GM12878 (cell line): ENCODE results near the gene LTBP3. TPM values are rescaled to one million over a fixed set of nuclear protein-coding genes. Genes with fewer than 3 reads are reported as not detected.

Source experiments
- ATAC-seq: fragments of 200-7000 bp; cut with Tn5 transposase; 3 replicates; pipeline ENCODE4 v1.9.1; 2020; ENCODE audit warnings: mild to moderate bottlenecking, moderate library complexity
- BruUV-seq: library from RNA; stranded (reverse); fragments of 400-500 nt; replicated peaks from 2 replicates; lab custom pipeline; 2021; lab: Mats Ljungman, UMichigan
- CTCF ChIA-PET: fragments of 300-600 bp; sonication (Branson Sonifier 250); formaldehyde crosslinking; extraction: SDS; loops from one replicate; lab custom pipeline; 2021; ENCODE audit warnings: inconsistent platforms; lab: Yijun Ruan, JAX
- POLR2A ChIA-PET: fragments of 350-600 bp; formaldehyde crosslinking; extraction: SDS; loops from one replicate; lab custom pipeline; 2021; ENCODE audit warnings: inconsistent platforms; lab: Charles Lee
- RAD21 ChIA-PET: fragments of 300-600 bp; sonication (Branson Sonifier 250); formaldehyde crosslinking; loops from one replicate; lab custom pipeline; 2023; ENCODE audit warnings: antibody characterized with exemption; ENCODE audit not compliant: unreplicated experiment; lab: Charles Lee
- SMC1A ChIA-PET: fragments of 300-600 bp; sonication (Branson Sonifier 250); formaldehyde crosslinking; loops from one replicate; lab custom pipeline; 2023; ENCODE audit not compliant: unreplicated experiment, uncharacterized antibody; lab: Charles Lee
- DNase-seq: peaks from one replicate; pipeline ENCODE4 v3.0.0-alpha.2; 2011; ENCODE audit warnings: low read depth, low spot score
- FAIRE-seq: peaks from 3 replicates; lab custom pipeline; 2011; peaks lifted over from hg19 to GRCh38; lab: Jason Lieb, UNC
- H2AFZ ChIP-seq: 2 replicates; pipeline ENCODE4 v1.6.0; 2011; ENCODE audit warnings: low read depth, low read length, control low read depth; ENCODE audit not compliant: control insufficient read depth
- H3K27ac ChIP-seq: 2 replicates; pipeline ENCODE4 v1.5.1; 2011; ENCODE audit warnings: control low read depth; ENCODE audit not compliant: control insufficient read depth, insufficient read depth
- H3K27me3 ChIP-seq, 2 experiments: replicated peaks in 1 of 2; 2 replicates each; pipeline versions ENCODE4 v1.6.0 to v1.6.1; 2011; ENCODE audit warnings: low read length in 1 of 2; ENCODE audit not compliant: control insufficient read depth in 2 of 2, insufficient read depth in 2 of 2
- H3K36me3 ChIP-seq, 2 experiments: 2 replicates each; pipeline ENCODE4 v1.5.1; 2011; ENCODE audit warnings: low read length in 1 of 2; ENCODE audit not compliant: control insufficient read depth in 2 of 2, insufficient read depth in 2 of 2
- H3K4me1 ChIP-seq: 2 replicates; pipeline ENCODE4 v1.6.1; 2011; ENCODE audit warnings: mild to moderate bottlenecking, low read length, moderate library complexity, mixed read lengths; ENCODE audit not compliant: control insufficient read depth, insufficient read depth
- H3K4me2 ChIP-seq: 2 replicates; pipeline ENCODE4 v1.6.0; 2011; ENCODE audit warnings: control low read depth; ENCODE audit not compliant: control insufficient read depth, insufficient read depth
- H3K4me3 ChIP-seq: fragments of 200-600 bp; sonication (generic); 2 replicates; pipeline ENCODE4 v1.5.1; 2016
- H3K79me2 ChIP-seq: 2 replicates; pipeline ENCODE4 v1.6.0; 2011; ENCODE audit warnings: low read length; ENCODE audit not compliant: control insufficient read depth, insufficient read depth
- H3K9ac ChIP-seq: 2 replicates; pipeline ENCODE4 v1.8.0; 2011; ENCODE audit warnings: low read length, control low read depth, mixed read lengths; ENCODE audit not compliant: control insufficient read depth, insufficient read depth
- H3K9me3 ChIP-seq: replicated peaks from 3 replicates; pipeline ENCODE4 v1.5.1; 2011; ENCODE audit warnings: mild to moderate bottlenecking, low read length; ENCODE audit not compliant: control insufficient read depth, insufficient read depth
- H4K20me1 ChIP-seq: 2 replicates; pipeline ENCODE4 v1.6.0; 2011; ENCODE audit not compliant: control insufficient read depth, insufficient read depth
- BCL11A ChIP-seq: IDR thresholded peaks from 2 replicates; pipeline ENCODE4 v1.6.1; 2011; ENCODE audit warnings: low read depth, low read length
- ESRRA ChIP-seq: IDR thresholded peaks from 2 replicates; pipeline ENCODE4 v1.6.1; 2012; ENCODE audit warnings: mild to moderate bottlenecking, low read length, improper control_type of control experiment
- HCFC1 ChIP-seq: fragments of 150-350 bp; IDR thresholded peaks from 2 replicates; pipeline ENCODE4 v1.6.1; 2014; ENCODE audit warnings: low read length
- SMARCA5 ChIP-seq: fragments of 450-650 bp; IDR thresholded peaks from 2 replicates; pipeline ENCODE4 v1.6.1; 2017; ENCODE audit warnings: mild to moderate bottlenecking
- STAT1 ChIP-seq: fragments of 450-650 bp; conservative IDR thresholded peaks from 2 replicates; pipeline ENCODE4 v1.6.1; 2014; ENCODE audit warnings: antibody characterized with exemption, mild to moderate bottlenecking
- YBX1 ChIP-seq: fragments of 450-650 bp; IDR thresholded peaks from 2 replicates; pipeline ENCODE4 v1.6.1; 2016; ENCODE audit warnings: antibody characterized with exemption
- ZNF207 ChIP-seq: fragments of 450-650 bp; IDR thresholded peaks from 2 replicates; pipeline ENCODE4 v1.6.1; 2014; ENCODE audit warnings: antibody characterized with exemption, mild to moderate bottlenecking, borderline replicate concordance
- WGBS: methylation state at CpG from one replicate; pipeline ENCODE4 v1.1.6; 2016; ENCODE audit warnings: low lambda C conversion rate; ENCODE audit not compliant: insufficient replicate concordance, insufficient coverage; ENCODE audit errors: missing lambda C conversion rate; 5-methylcytosine and 5-hydroxymethylcytosine counted together
- in situ Hi-C: fragments of 300-500 bp; cut with MboI; formaldehyde crosslinking; loops from 9 replicates; pipeline ENCODE4 v1.14.3; 2018; ENCODE audit warnings: mixed read lengths
- intact Hi-C: fragments of 100-400 bp; cut with micrococcal nuclease; formaldehyde crosslinking; loops from one replicate; pipeline ENCODE4 v1.14.2; 2022; ENCODE audit not compliant: unreplicated experiment
- polyA plus RNA-seq, 11 experiments: library from polyadenylated mRNA; depleted of rRNA in 4 of 11; unstranded in 6 of 11; stranded (reverse) in 5 of 11; fragments of >200 nt; fragmentation: Nextera tagmentation in 4 of 11; fragmentation: Illumina TruSeq in 1 of 11; extraction: Ambion mirVana in 4 of 11; extraction: Trizol in 1 of 11; gene quantifications; 1 replicate in 1 of 11; 2 replicates in 10 of 11; pipeline versions ENCODE4 v1.2.1 to v1.2.3, GENCODE V29; 2011 to 2016; ENCODE audit warnings: inconsistent platforms in 2 of 11, missing spikeins in 2 of 11, low read depth in 1 of 11
- total RNA-seq, 4 experiments: library from RNA; depleted of rRNA in 3 of 4; stranded (reverse); fragments of >200 nt in 3 of 4; fragmentation: Illumina TruSeq in 1 of 4; extraction: Trizol in 1 of 4; gene quantifications; 2 replicates each; pipeline versions ENCODE4 v1.2.1 to v1.2.3, GENCODE V29; 2013 to 2021
- TF ChIP-seq, protein P1 (sequence below): fragments of 450-650 bp; IDR thresholded peaks from 2 replicates; pipeline ENCODE4 v1.6.1; 2014; ENCODE audit warnings: mild to moderate bottlenecking
- TF ChIP-seq, protein P2 (sequence below): fragments of 450-650 bp; IDR thresholded peaks from 2 replicates; pipeline ENCODE4 v1.6.1; 2017; ENCODE audit warnings: low read depth, mild to moderate bottlenecking, moderate library complexity

LTBP3 gene
- total and polyA plus RNA-seq, 10 of the 15 experiments (the other 5 are each of a cell fraction or from before 2014, with no cell fraction given) = 2.2 to 12.2 (median 6.2) TPM; not detected in 2

DNA sequence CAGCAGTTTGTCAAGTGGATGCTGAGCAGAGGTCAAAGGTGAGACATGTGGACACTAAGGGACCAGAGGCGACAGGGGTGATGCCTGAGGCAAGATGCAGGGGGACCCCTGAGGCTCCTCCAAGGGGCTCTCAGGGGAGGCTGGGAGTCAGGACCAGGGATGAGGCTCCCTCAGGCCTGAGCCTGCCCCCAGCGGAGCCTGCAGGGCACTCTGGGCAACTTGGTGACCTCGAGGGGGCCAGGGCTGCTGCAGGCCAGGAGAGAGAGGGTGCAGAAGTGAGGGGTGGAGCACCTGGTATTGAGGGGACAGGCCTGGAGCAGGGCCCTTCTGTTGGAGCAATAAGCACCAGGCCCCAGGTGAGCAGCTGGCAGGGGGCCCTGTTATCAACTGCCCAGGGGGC is 23.8 kb upstream of the LTBP3 start:
- no TSS peak for BruUV-seq
- ChIA-PET POLR2A (no interaction called here), SMC1A (no interaction called here), CTCF (interaction anchor here (2.3 kb wide), 1 partner anchor 12 kb away, joined by 9 read pairs; no protein-coding TSS in a partner anchor), RAD21 (no interaction called here)
- Histone ChIP-seq H4K20me1 (no peaks in the 10 kb centered on the region; the same call in 1 of the 2 replicates), H3K79me2 (peaks cover 34% of the 10 kb centered on the region), H3K27ac (no peak overlapping the region), H3K9me3 (no peaks in the 10 kb centered on the region), H3K4me1 (peaks cover 29% of the 10 kb centered on the region), H3K9ac (no peak overlapping the region), H3K4me3 (no peak overlapping the region), H2AFZ (no peak overlapping the region), H3K27me3 (no peaks in the 10 kb centered on the region), H3K4me2 (no peak overlapping the region), H3K36me3 (peaks cover 17% of the 10 kb centered on the region in 2 experiments; a peak in 3 of 4 replicates)
- in situ Hi-C loops (no loop called here), intact Hi-C loops (no loop called here)
- TF ChIP-seq SMARCA5 (no peak), ZNF207 (no peak), BCL11A (no peak), HCFC1 (no peak), YBX1 (no peak), STAT1 (no peak), ESRRA (no peak)
- TF ChIP-seq, protein P1, sequence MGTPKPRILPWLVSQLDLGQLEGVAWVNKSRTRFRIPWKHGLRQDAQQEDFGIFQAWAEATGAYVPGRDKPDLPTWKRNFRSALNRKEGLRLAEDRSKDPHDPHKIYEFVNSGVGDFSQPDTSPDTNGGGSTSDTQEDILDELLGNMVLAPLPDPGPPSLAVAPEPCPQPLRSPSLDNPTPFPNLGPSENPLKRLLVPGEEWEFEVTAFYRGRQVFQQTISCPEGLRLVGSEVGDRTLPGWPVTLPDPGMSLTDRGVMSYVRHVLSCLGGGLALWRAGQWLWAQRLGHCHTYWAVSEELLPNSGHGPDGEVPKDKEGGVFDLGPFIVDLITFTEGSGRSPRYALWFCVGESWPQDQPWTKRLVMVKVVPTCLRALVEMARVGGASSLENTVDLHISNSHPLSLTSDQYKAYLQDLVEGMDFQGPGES = no peak
- TF ChIP-seq, protein P2, sequence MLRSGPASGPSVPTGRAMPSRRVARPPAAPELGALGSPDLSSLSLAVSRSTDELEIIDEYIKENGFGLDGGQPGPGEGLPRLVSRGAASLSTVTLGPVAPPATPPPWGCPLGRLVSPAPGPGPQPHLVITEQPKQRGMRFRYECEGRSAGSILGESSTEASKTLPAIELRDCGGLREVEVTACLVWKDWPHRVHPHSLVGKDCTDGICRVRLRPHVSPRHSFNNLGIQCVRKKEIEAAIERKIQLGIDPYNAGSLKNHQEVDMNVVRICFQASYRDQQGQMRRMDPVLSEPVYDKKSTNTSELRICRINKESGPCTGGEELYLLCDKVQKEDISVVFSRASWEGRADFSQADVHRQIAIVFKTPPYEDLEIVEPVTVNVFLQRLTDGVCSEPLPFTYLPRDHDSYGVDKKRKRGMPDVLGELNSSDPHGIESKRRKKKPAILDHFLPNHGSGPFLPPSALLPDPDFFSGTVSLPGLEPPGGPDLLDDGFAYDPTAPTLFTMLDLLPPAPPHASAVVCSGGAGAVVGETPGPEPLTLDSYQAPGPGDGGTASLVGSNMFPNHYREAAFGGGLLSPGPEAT = no peak
- FAIRE-seq (no peak), DNase-seq (no peak), ATAC-seq (no peak)
- WGBS = 68% methylated on average over 3 of the region's 3 CpGs
